Measurements from ENCODE around the gene SLITRK3. TPM values are rescaled to one million over a fixed set of nuclear protein-coding genes. Genes with fewer than 3 reads are reported as not detected.

SLITRK3 gene
- total RNA-seq, 1 experiment from 2014 or later = not detected

DNA sequence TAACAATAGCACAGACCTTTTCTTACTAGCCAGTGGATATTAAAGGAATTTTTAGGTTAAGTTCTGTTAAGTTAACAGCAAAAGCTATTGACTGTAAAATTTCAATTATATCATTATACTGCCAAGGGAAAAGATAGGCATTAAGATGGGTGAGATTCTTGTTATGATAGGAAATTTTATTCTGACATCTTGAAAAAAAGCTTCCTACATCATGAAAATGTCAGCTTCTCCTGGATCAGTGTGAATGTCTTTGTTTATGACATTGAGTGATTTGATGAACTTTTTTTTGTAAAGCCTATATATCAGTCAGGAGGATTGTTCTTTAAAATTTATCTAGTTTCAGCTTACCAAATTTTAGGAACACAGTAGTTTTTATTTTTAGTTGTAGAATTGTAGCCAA is 47.4 kb upstream of the SLITRK3 start:
- RAD21 ChIA-PET (ENCODE audit: low non-redundant PET in 1 of 2, low total read pairs in 2 of 2, uncharacterized antibody in 2 of 2, unreplicated experiment in 2 of 2) = no interaction called here

DNA sequence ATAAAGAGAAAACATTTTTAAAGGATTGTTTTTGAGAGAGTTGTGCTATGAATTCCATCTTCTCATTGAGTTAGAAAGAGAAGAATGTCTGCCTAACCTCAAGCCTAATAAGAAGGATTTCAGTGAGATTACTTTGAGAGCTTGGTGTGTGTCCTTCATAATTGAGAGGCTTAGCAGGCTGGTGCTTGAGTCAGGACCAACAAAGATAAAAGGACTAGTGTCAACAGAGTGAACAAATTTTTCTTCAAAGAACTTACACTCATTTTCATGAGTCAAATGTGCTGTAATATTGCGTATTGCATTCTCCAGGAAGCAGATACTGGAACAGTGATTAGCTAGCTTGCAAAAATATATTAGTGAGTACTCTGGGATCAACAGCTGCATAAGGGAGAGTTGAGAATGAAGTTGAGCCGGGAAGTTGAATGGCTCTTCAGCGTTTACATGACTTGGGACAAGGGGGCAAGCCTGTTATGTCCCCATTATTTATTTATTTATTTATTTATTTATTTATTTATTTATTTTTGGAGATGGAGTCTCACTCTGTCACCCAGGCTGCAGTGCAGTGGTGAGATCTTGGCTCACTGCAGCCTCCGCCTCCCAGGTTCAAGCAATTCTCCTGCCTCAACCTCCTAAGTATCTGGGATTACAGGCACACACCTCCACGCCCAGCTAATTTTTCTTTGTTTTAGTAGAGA is 37.5 kb upstream of the SLITRK3 start:
- TF ChIP-seq, protein P1, sequence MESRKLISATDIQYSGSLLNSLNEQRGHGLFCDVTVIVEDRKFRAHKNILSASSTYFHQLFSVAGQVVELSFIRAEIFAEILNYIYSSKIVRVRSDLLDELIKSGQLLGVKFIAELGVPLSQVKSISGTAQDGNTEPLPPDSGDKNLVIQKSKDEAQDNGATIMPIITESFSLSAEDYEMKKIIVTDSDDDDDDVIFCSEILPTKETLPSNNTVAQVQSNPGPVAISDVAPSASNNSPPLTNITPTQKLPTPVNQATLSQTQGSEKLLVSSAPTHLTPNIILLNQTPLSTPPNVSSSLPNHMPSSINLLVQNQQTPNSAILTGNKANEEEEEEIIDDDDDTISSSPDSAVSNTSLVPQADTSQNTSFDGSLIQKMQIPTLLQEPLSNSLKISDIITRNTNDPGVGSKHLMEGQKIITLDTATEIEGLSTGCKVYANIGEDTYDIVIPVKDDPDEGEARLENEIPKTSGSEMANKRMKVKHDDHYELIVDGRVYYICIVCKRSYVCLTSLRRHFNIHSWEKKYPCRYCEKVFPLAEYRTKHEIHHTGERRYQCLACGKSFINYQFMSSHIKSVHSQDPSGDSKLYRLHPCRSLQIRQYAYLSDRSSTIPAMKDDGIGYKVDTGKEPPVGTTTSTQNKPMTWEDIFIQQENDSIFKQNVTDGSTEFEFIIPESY (IDR thresholded peaks at IDR 0.05; ENCODE audit: extremely low read depth, insufficient replicate concordance, low read length) = no peak
- no peak for TF ChIP-seq ZFX (IDR thresholded peaks at IDR 0.05)
- no peak for TF ChIP-seq TCF7L2 (IDR thresholded peaks at IDR 0.05; ENCODE audit: borderline replicate concordance, extremely low read depth, insufficient read depth, insufficient read length)
- TF ChIP-seq, protein P2, sequence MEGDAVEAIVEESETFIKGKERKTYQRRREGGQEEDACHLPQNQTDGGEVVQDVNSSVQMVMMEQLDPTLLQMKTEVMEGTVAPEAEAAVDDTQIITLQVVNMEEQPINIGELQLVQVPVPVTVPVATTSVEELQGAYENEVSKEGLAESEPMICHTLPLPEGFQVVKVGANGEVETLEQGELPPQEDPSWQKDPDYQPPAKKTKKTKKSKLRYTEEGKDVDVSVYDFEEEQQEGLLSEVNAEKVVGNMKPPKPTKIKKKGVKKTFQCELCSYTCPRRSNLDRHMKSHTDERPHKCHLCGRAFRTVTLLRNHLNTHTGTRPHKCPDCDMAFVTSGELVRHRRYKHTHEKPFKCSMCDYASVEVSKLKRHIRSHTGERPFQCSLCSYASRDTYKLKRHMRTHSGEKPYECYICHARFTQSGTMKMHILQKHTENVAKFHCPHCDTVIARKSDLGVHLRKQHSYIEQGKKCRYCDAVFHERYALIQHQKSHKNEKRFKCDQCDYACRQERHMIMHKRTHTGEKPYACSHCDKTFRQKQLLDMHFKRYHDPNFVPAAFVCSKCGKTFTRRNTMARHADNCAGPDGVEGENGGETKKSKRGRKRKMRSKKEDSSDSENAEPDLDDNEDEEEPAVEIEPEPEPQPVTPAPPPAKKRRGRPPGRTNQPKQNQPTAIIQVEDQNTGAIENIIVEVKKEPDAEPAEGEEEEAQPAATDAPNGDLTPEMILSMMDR (IDR thresholded peaks at IDR 0.05 in 2 of 3, conservative IDR thresholded peaks at IDR 0.05 in 1 of 3; ENCODE audit: borderline replicate concordance in 1 of 3, insufficient read depth in 1 of 3, low read depth in 2 of 3, low read length in 2 of 3) = no peak
- TF ChIP-seq POLR2A (IDR thresholded peaks at IDR 0.05; ENCODE audit: borderline replicate concordance, extremely low read depth, insufficient read depth, insufficient read length) = no peak
- no peak for TF ChIP-seq SIN3A (IDR thresholded peaks at IDR 0.05; ENCODE audit: low read depth)
- no peak for TF ChIP-seq EZH2phosphoT487 (IDR thresholded peaks at IDR 0.05; ENCODE audit: borderline replicate concordance)
- TF ChIP-seq ZNF274 (IDR thresholded peaks at IDR 0.05; ENCODE audit: low read depth, low read length) = no peak
- TF ChIP-seq POLR2AphosphoS5 (IDR thresholded peaks at IDR 0.05; ENCODE audit: low read depth, low read length) = no peak
- TF ChIP-seq, protein P3, sequence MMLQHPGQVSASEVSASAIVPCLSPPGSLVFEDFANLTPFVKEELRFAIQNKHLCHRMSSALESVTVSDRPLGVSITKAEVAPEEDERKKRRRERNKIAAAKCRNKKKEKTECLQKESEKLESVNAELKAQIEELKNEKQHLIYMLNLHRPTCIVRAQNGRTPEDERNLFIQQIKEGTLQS (IDR thresholded peaks at IDR 0.05) = no peak
- DNase-seq (ENCODE audit: low read depth, low spot score) = no peak
- RAD21 ChIA-PET (ENCODE audit: low non-redundant PET in 1 of 2, low total read pairs in 2 of 2, uncharacterized antibody in 2 of 2, unreplicated experiment in 2 of 2) = no interaction called here

More for the DNA sequence above, 47.4 kb upstream of the SLITRK3 start:
- BruUV-seq (replicated peaks) = no TSS peak
- no peaks in the 10 kb centered on the region for H3K79me2 ChIP-seq (ENCODE audit: insufficient read depth, low read length)
- DNase-seq (ENCODE audit: low read depth, low spot score) = no peak
- no peaks in the 10 kb centered on the region for H3K36me3 ChIP-seq (ENCODE audit: control insufficient read depth in 1 of 2, insufficient read depth in 2 of 2, low read length in 2 of 2)
- ChIA-PET CTCF (no interaction called here), POLR2A (no interaction called here)
- no peak overlapping the region for H3K27ac ChIP-seq (ENCODE audit: low read depth, low read length)
- H3K9me3 ChIP-seq (ENCODE audit: control insufficient read depth in 1 of 2, insufficient read depth in 1 of 2, low read depth in 1 of 2, low read length in 2 of 2) = no peaks in the 10 kb centered on the region
- H3K9ac ChIP-seq (ENCODE audit: low read length) = no peak overlapping the region
- ATAC-seq = no peak
- H3K4me2 ChIP-seq (ENCODE audit: low read length) = no peak overlapping the region
- no peak overlapping the region for H2AFZ ChIP-seq (ENCODE audit: low read depth, low read length, poor library complexity, severe bottlenecking)
- TF ChIP-seq SRF (IDR thresholded peaks at IDR 0.05; ENCODE audit: low read depth) (no peak), FOSL1 (IDR thresholded peaks at IDR 0.05; ENCODE audit: low read depth) (no peak), ZFX (IDR thresholded peaks at IDR 0.05) (no peak), YY1 (IDR thresholded peaks at IDR 0.05; ENCODE audit: extremely low read depth, insufficient replicate concordance, low read depth, low read length) (no peak), ELF1 (IDR thresholded peaks at IDR 0.05; ENCODE audit: borderline replicate concordance, low read depth) (no peak), ZNF274 (IDR thresholded peaks at IDR 0.05; ENCODE audit: low read depth, low read length) (no peak), CBX3 (IDR thresholded peaks at IDR 0.05; ENCODE audit: low read depth) (no peak), RAD21 (IDR thresholded peaks at IDR 0.05; ENCODE audit: low read depth) (no peak)
- H3K9me2 ChIP-seq (ENCODE audit: insufficient read depth) = no peaks in the 10 kb centered on the region
- H3K4me1 ChIP-seq (ENCODE audit: control insufficient read depth in 1 of 2, insufficient read depth in 2 of 2, low read length in 2 of 2) = no peaks in the 10 kb centered on the region
- H3K4me3 ChIP-seq (replicated peaks in 1 of 2; ENCODE audit: low read depth in 1 of 2, low read length in 2 of 2) = no peak overlapping the region
- intact Hi-C loops (cut with micrococcal nuclease) = no loop called here
- no peaks in the 10 kb centered on the region for H3K27me3 ChIP-seq (ENCODE audit: insufficient read depth, low read length)
- H4K20me1 ChIP-seq (ENCODE audit: insufficient read depth) = no peaks in the 10 kb centered on the region

More for the DNA sequence above, 37.5 kb upstream of the SLITRK3 start:
- no peaks in the 10 kb centered on the region for H3K36me3 ChIP-seq (ENCODE audit: control insufficient read depth in 1 of 2, insufficient read depth in 2 of 2, low read length in 2 of 2)
- H3K27me3 ChIP-seq (ENCODE audit: insufficient read depth, low read length) = no peaks in the 10 kb centered on the region
- no peak overlapping the region for H3K4me3 ChIP-seq (replicated peaks in 1 of 2; ENCODE audit: low read depth in 1 of 2, low read length in 2 of 2)
- intact Hi-C loops (cut with micrococcal nuclease) = no loop called here
- no peaks in the 10 kb centered on the region for H4K20me1 ChIP-seq (ENCODE audit: insufficient read depth)
- ChIA-PET CTCF (no interaction called here), POLR2A (no interaction called here)
- no peaks in the 10 kb centered on the region for H3K4me1 ChIP-seq (ENCODE audit: control insufficient read depth in 1 of 2, insufficient read depth in 2 of 2, low read length in 2 of 2)
- H3K9ac ChIP-seq (ENCODE audit: low read length) = no peak overlapping the region
- H3K4me2 ChIP-seq (ENCODE audit: low read length) = no peak overlapping the region
- ATAC-seq = no peak
- no peak overlapping the region for H3K27ac ChIP-seq (ENCODE audit: low read depth, low read length)
- no TSS peak for BruUV-seq (replicated peaks)
- H3K9me2 ChIP-seq (ENCODE audit: insufficient read depth) = no peaks in the 10 kb centered on the region
- H3K79me2 ChIP-seq (ENCODE audit: insufficient read depth, low read length) = no peaks in the 10 kb centered on the region
- H3K9me3 ChIP-seq (ENCODE audit: control insufficient read depth in 1 of 2, insufficient read depth in 1 of 2, low read depth in 1 of 2, low read length in 2 of 2) = no peaks in the 10 kb centered on the region
- H2AFZ ChIP-seq (ENCODE audit: low read depth, low read length, poor library complexity, severe bottlenecking) = no peak overlapping the region
